HAP-1 (cell line): ENCODE data around the gene MAP2K1.
A peak's percentile ranks its signal among the peaks of the same experiment; 100 is the strongest.

ENCODE experiments used
- DNase-seq, 2 experiments: peaks; one replicate each; pipeline ENCODE4 v3.0.0-alpha.2; 2016 to 2020; ENCODE audit warnings: low spot score in 2 of 2
- H3K27me3 ChIP-seq: fragments of 250-450 bp; sonication (Bioruptor Pico); 2 replicates; pipeline ENCODE4 v1.5.1; 2020; ENCODE audit warnings: low read depth, mild to moderate bottlenecking, moderate library complexity
- H3K36me3 ChIP-seq: fragments of 250-450 bp; sonication (Bioruptor Pico); replicated peaks from 2 replicates; pipeline ENCODE4 v1.5.1; 2020; ENCODE audit warnings: mild to moderate bottlenecking
- H3K4me1 ChIP-seq: fragments of 250-450 bp; sonication (Bioruptor Pico); 2 replicates; pipeline ENCODE4 v1.5.1; 2020; ENCODE audit warnings: mild to moderate bottlenecking
- H3K4me3 ChIP-seq: fragments of 250-450 bp; sonication (Bioruptor Pico); 2 replicates; pipeline ENCODE4 v1.5.1; 2020; ENCODE audit warnings: mild to moderate bottlenecking, moderate library complexity
- H3K9me3 ChIP-seq: fragments of 250-450 bp; sonication (Bioruptor Pico); 2 replicates; pipeline ENCODE4 v1.5.1; 2020; ENCODE audit warnings: mild to moderate bottlenecking, moderate library complexity
- in situ Hi-C: fragments of 300-500 bp; cut with MboI; formaldehyde crosslinking; loops from 3 replicates; pipeline ENCODE4 v1.14.3; 2020; ENCODE audit warnings: low sequenced_read_pairs, inconsistent platforms, mixed read lengths

Gene MAP2K1

DNA sequence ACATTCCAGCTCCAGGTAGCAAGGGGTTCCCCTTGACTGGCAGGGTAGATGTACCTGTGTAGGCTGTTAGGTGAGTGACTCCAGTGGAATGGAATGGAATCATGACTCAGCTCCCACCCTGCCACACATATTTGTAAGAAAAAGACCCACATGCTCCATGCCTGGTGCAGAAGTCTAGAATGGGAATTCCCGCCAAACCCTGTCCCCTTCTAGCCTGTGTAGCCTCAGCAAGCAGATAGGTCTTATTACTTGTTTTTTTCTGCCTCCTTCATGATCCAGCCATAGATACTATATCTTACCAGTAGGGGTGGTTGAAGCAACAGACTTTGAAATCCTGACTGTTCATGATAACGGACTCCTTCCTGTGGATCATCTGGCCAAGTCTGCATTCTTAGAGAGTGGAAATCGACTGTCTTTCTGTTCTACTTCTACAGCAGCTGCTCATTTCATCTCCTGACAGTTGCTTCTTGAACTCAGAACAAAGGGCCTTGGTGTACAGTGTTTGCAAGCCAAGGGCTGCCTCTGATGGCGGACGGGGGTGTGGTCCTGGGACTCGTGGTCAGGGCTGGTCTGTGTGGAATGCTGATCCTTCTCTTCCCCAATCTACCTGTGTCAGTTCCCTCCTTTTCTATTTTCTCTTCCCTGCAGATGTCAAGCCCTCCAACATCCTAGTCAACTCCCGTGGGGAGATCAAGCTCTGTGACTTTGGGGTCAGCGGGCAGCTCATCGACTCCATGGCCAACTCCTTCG lies 94.6 kb downstream of the MAP2K1 start:
- Histone ChIP-seq H3K27me3 (no peaks in the 10 kb centered on the region), H3K36me3 (peaks cover 30% of the 10 kb centered on the region), H3K4me1 (no peaks in the 10 kb centered on the region), H3K4me3 (no peak overlapping the region), H3K9me3 (no peaks in the 10 kb centered on the region)
- in situ Hi-C loops = no loop called here
- DNase-seq = no peak

DNA sequence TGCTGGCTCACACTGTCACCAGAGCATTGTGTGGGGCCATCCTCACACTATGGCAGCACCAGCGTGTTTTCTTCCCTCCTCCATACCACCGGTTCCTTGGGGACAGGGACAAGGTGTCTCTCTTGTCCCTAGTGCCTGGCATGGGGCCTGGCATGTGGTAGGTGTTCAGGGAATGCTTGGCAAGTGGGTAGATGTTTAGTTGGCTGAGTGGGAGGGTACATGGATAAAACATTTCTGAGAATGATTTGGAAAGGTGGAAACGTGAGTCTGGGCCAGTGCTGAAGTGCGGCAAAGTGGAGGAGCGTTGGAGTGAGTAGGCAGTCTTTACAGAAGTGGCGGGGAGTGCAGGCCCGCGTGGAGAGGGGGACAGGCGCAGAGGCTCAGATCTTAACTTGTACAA lies 95.8 kb downstream of the MAP2K1 start:
- H3K9me3 ChIP-seq = no peaks in the 10 kb centered on the region
- H3K4me1 ChIP-seq = no peaks in the 10 kb centered on the region
- no peaks in the 10 kb centered on the region for H3K27me3 ChIP-seq
- no peak overlapping the region for H3K4me3 ChIP-seq
- DNase-seq = no peak
- H3K36me3 ChIP-seq = peaks cover 32% of the 10 kb centered on the region
- in situ Hi-C loops = no loop called here

DNA sequence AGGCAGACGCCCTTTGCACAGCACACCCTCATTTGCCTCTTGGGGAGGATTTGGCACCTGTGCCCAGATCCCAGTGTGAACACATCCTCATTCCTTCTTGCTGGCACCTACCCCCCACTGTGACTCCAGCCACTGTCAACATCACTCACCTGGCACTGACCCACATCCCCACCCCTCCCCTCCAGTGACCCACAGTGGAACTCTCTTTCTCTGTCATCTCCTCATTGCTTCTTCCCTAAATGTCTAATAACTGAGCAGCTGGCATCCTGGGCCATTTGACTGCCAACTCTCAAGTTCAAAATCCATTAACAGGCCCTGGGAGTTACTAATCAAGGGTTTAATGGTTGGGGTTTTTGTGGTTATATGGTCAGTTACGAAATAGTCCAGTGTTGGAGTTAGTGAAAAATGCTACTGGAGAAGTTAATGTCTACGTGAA lies 96.4 kb downstream of the MAP2K1 start:
- Histone ChIP-seq H3K27me3 (no peaks in the 10 kb centered on the region), H3K9me3 (no peaks in the 10 kb centered on the region), H3K4me3 (no peak overlapping the region), H3K4me1 (no peaks in the 10 kb centered on the region), H3K36me3 (peaks cover 38% of the 10 kb centered on the region)
- DNase-seq = no peak
- in situ Hi-C loops = no loop called here

DNA sequence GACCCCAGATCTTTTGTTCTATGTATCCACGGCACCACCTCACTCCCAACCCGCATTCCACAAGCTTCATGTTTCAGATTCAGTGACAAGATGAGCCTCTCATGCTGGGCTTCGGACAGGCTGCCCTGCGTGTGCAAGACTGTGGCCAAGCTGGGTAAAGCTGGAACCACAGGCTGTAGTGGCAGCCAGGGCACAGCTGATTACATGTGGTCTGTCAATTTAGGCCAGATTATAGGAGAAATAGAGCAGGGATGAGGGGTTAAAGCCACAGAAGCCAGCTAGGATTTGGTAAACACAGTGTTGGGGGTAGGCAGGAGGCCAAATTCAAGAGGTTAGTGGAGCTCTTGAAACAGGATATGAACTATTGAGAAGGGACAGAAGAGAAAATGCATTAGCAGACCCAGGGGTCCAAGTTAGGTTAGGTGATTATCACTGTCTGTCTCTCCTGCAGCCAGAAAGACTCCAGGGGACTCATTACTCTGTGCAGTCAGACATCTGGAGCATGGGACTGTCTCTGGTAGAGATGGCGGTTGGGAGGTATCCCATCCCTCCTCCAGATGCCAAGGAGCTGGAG lies 97.9 kb downstream of the MAP2K1 start:
- DNase-seq = no peak
- H3K27me3 ChIP-seq = no peaks in the 10 kb centered on the region
- in situ Hi-C loops = no loop called here
- H3K4me1 ChIP-seq = no peaks in the 10 kb centered on the region
- no peaks in the 10 kb centered on the region for H3K9me3 ChIP-seq
- H3K4me3 ChIP-seq = no peak overlapping the region
- H3K36me3 ChIP-seq = peaks cover 52% of the 10 kb centered on the region

DNA sequence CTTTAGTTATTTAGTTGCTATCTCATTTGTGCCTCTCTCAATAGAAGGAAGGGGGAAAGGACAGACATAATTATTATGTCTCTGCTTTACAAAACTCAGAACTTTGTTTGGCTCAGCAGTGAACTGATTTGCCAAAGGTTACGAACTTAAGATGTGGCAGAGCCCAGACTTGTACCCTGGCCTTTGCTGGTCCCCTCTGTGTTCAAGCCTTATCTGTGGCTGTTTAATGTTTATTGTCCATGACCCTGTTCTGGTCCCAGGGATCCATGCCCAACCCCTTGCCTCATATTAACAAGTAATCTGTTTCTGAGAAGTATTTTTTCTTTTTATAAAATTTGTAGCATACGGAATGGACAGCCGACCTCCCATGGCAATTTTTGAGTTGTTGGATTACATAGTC lies 100.2 kb downstream of the MAP2K1 start:
- in situ Hi-C loops = no loop called here
- H3K36me3 ChIP-seq = peaks cover 61% of the 10 kb centered on the region
- no peaks in the 10 kb centered on the region for H3K9me3 ChIP-seq
- no peaks in the 10 kb centered on the region for H3K27me3 ChIP-seq
- DNase-seq = no peak
- no peaks in the 10 kb centered on the region for H3K4me1 ChIP-seq
- no peak overlapping the region for H3K4me3 ChIP-seq

DNA sequence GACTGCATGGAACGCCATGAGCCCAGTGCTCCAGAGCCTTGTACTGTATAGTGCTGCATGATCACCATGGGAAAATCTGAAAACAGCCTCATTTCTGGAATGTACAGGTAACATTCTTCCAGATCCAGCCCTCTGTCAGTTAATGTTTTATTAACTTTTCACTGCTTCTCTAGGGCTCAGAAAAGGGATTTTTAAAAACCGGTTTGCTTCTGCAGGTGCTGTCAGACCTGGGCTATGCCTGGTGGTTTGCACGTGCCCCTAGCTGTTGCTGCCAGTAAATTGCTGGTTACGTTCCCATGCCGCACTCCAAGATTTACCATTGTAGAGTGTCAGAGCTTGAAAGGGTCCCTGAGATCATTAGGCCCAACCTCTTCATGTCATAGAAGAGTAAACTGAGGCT lies 101.8 kb downstream of the MAP2K1 start:
- no peaks in the 10 kb centered on the region for H3K9me3 ChIP-seq
- no peaks in the 10 kb centered on the region for H3K27me3 ChIP-seq
- no peaks in the 10 kb centered on the region for H3K4me1 ChIP-seq
- no peak overlapping the region for H3K4me3 ChIP-seq
- no peak for DNase-seq
- H3K36me3 ChIP-seq = peaks cover 71% of the 10 kb centered on the region
- in situ Hi-C loops = no loop called here

DNA sequence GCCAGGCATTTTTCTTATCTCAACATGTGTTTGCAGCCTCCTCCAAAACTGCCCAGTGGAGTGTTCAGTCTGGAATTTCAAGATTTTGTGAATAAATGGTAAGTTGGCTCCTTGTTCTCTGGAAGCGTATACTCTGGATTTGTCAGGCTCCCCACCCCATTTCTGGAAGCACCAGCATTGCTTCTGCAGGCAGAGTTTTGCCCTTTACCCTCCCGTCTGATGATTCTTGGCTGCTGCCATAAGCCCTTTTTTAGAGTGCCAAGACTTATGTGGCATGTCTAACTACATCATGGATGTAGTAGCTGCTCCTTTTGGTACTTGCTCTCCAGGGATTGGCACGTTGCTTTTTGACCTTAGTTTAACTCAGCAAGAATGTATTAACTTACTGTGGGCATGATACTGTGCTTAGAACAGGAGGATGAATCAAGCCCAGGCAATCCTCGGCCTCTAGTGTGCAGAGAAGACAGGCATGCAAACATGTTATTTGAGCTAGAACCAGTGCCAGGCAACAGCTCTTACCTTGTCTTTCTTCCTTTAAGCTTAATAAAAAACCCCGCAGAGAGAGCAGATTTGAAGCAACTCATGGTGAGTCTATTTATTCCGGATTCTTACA lies 102.6 kb downstream of the MAP2K1 start:
- Histone ChIP-seq H3K4me1 (no peaks in the 10 kb centered on the region), H3K4me3 (no peak overlapping the region), H3K36me3 (peaks cover 79% of the 10 kb centered on the region), H3K9me3 (no peaks in the 10 kb centered on the region), H3K27me3 (no peaks in the 10 kb centered on the region)
- in situ Hi-C loops = no loop called here
- DNase-seq = no peak

DNA sequence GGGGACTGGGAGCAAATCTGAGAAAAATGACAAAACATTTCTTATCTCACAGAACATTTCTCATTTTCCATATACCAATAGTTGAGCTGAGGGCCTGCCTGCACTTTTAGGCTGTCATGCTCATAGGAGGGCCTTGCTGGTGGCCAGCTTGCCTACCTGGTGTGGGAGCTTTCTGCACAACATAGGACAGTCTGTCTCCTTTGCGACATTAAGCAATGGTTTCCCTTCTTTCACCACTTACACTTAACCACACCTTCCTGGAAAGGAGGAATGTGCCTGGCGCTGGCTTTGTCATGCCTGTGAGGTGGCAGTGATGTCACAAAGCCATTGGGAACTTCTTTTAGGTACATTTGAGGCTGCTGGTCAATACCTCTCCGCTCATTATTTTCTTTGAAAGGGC lies 105.1 kb downstream of the MAP2K1 start:
- in situ Hi-C loops = no loop called here

DNA sequence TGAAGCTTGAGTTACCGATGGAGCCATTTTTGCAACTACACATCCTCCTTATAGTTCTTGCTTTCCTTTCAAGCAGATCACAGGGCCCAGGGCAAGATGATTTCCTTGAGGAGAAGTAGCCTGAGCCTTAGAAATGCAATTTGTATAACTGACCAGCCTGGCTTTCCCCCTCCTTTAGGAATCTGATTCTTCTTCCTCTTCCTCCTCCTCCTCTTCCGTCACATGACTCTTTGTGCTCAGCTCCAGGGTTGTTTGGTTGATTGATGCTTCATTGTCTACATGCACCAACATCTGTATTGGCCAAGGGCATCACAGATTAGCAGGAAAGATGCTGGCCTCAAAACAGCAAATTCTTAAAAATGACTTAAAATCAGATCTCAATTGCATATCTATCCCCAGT lies 107.5 kb downstream of the MAP2K1 start:
- DNase-seq = peak in 1 of 2 experiments; percentile 9
- Histone ChIP-seq H3K36me3 (peaks cover 85% of the 10 kb centered on the region), H3K9me3 (no peaks in the 10 kb centered on the region), H3K4me3 (no peak overlapping the region), H3K27me3 (no peaks in the 10 kb centered on the region), H3K4me1 (peaks cover 4% of the 10 kb centered on the region; the same call in 1 of the 2 replicates)
- in situ Hi-C loops = no loop called here

More for the DNA sequence above, 105.1 kb downstream of the MAP2K1 start:
- peaks cover 80% of the 10 kb centered on the region for H3K36me3 ChIP-seq
- no peak overlapping the region for H3K4me3 ChIP-seq
- peak in 1 of 2 experiments; percentile 10 for DNase-seq
- H3K9me3 ChIP-seq = no peaks in the 10 kb centered on the region
- no peaks in the 10 kb centered on the region for H3K27me3 ChIP-seq
- H3K4me1 ChIP-seq = peaks cover 4% of the 10 kb centered on the region; the same call in 1 of the 2 replicates

DNA sequence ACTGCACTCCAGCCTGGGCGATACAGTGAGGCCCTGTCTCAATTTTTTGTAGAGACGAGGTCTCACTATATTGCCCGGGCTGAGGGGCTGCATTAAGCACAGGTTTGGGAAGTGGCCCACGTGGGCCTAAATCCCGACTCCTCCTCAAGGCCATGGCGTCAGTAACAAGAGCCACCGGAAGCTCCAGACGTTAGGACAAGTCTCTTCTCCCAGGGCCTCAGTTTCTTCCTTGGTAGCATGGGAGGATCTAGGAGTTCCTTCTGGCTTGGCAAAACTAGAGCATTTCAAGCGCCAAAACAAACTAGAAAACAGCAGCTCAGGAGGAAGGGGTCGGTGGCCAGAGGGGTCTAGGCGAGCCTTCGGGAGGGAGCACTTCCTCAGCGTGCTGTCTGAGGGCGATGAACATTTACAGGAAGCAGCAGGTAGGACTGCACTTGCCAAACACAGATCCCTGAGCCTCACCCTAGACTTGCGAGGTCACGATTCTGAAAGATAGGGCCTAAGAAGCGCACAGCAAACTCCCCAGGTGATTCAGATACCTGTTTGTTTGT lies 110.3 kb downstream of the MAP2K1 start:
- Histone ChIP-seq H3K27me3 (no peaks in the 10 kb centered on the region), H3K36me3 (peaks cover 89% of the 10 kb centered on the region), H3K9me3 (no peaks in the 10 kb centered on the region), H3K4me3 (peak overlapping the region; percentile 87), H3K4me1 (peaks cover 11% of the 10 kb centered on the region)
- DNase-seq = peak in 1 of 2 experiments; percentile 53
- in situ Hi-C loops = loop anchor here (5.0 kb wide), 1 partner anchor 110 kb away; the partner anchor contains the start of gene MAP2K1

DNA sequence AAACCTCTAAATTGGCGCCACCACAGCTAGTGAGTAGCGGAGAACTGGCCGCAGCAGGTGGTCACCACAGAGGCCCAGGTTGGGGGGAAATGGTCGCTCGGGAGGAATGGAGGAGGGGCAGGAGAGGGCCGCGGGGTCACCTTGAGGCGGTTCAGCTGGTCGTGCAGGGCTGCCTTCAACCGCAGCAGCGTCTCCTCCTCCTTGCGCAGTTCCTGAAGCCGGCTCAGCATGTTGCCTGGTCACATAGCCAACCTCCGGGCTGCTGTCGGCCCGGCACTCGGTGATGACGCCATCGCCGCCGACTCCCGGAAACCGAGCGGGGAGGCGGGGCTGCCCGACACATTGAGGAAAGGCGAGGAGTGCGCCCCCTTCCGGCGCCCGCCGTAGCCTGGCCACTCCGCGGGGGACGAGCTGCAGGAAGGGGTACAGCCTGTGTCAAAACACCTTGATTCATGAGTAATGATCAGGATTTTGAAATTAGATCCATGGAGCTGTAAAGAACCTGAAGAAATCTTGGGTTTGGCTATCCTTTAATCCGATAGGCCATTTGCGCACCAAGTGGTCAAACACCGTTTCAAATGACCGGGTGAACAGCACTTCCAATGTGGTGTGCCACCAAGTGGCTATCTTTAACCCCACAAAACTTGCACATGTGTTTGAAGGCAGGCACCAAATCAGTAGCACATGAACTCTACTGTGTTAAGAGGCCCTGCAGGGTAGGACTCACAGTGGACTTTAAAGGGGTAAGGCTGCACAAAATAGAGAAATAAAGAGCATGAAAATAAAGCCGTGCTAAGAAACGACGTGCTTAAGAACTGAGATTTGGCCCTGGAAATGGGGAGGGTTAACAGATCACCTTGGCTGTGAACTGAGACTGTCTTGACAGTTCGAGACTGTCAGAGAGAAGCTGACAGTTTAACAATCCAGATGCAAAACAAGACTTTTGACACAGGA lies 111.1 kb downstream of the MAP2K1 start, which contains the start of gene SNAPC5:
Gene SNAPC5, minus strand, starts transcription at position 261 of the 954 bp plus-strand sequence. Its CDS starts 31 bp downstream, at position 230.
- Histone ChIP-seq H3K36me3 (peaks cover 89% of the 10 kb centered on the region), H3K4me3 (peak within 1 kb of the TSS; percentile 87), H3K4me1 (peaks cover 16% of the 10 kb centered on the region), H3K9me3 (no peaks in the 10 kb centered on the region), H3K27me3 (no peaks in the 10 kb centered on the region)
- peak; percentile 98 to 100 for DNase-seq
- in situ Hi-C loops = loop anchor here (5.0 kb wide), 1 partner anchor 110 kb away; the partner anchor contains the start of gene MAP2K1

DNA sequence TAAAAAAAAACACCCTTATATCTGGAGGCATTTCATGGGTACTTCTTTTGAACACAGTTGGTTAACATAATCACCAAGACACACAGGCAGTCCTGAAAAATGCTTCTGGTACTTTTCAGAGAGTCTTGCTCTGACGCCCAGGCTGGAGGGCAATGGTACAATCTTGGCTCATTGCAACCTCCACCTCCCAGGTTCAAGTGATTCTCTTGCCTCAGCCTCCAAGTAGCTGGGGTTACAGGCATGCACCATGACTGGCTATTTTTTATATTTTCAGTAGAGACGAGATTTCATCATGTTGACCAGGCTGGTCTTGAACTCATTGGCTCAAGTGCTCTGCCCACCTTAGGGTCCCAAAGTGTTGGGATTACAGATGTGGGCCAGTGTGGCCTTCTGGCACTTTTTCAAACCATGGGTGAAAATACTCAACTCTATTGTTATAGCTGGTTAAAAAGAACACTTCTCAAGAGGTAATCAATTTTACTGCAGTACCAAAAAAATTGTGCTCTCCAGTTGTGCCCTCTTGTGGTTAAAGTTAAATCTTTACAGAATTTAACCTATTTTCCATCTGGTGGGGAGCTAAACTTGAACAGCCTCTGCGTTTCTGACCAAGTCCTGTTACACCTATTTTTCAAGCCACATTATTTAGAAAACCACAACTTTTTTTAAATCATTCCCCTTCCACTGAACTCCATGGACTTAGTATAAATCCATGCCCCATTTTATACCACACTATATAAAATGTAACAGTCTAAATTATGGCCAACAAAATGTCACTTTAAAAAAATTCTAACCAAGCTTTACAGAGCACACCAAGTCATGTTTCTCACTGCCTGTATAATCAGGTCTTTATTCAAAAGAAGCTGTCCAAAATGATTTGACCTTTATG lies 112.0 kb downstream of the MAP2K1 start:
- Histone ChIP-seq H3K27me3 (no peaks in the 10 kb centered on the region), H3K36me3 (peaks cover 89% of the 10 kb centered on the region), H3K4me1 (peaks cover 16% of the 10 kb centered on the region), H3K9me3 (no peaks in the 10 kb centered on the region), H3K4me3 (no peak overlapping the region)
- in situ Hi-C loops = loop anchor here (5.0 kb wide), 1 partner anchor 111 kb away; the partner anchor contains the start of gene MAP2K1
- DNase-seq = peak; percentile 26 to 71
